Progenitor cell of endocrine pancreas (in vitro differentiated cells): ENCODE data around the gene INSIG1. TPM values are rescaled to one million over a fixed set of nuclear protein-coding genes. Genes with fewer than 3 reads are reported as not detected.

Source experiments
- DNase-seq: peaks from one replicate; pipeline ENCODE4 v3.0.0; 2021; ENCODE audit warnings: low spot score; ENCODE audit not compliant: unreplicated experiment
- H3K27ac Mint-ChIP-seq: 2 replicates; pipeline ENCODE4 v1.8.0; 2021; ENCODE audit warnings: mild to moderate bottlenecking, moderate library complexity, mixed read lengths
- H3K27me3 Mint-ChIP-seq: 2 replicates; pipeline ENCODE4 v1.8.0; 2021; ENCODE audit warnings: mixed read lengths
- H3K36me3 Mint-ChIP-seq: 2 replicates; pipeline ENCODE4 v1.8.0; 2022; ENCODE audit warnings: mixed read lengths; ENCODE audit not compliant: insufficient read depth
- H3K4me1 Mint-ChIP-seq: 2 replicates; pipeline ENCODE4 v1.8.0; 2021; ENCODE audit warnings: low read depth, mixed read lengths
- H3K4me3 Mint-ChIP-seq: 2 replicates; pipeline ENCODE4 v1.8.0; 2021; ENCODE audit warnings: low read depth, mild to moderate bottlenecking, moderate library complexity, mixed read lengths
- H3K9me3 Mint-ChIP-seq: 2 replicates; pipeline ENCODE4 v1.8.0; 2021; ENCODE audit warnings: low read depth, mixed read lengths
- total RNA-seq: library from RNA; stranded (reverse); gene quantifications from 2 replicates; pipeline ENCODE4 v1.2.1, GENCODE V29; 2021
- TF ChIP-seq, protein P1 (sequence below): fragments of 200-600 bp; sonication (generic); IDR thresholded peaks from one replicate; pipeline ENCODE4 v1.5.0; 2021; ENCODE audit warnings: antibody characterized with exemption, mild to moderate bottlenecking; ENCODE audit not compliant: unreplicated experiment

Gene INSIG1
- total RNA-seq, 1 donor from 2014 or later, result 31.8 TPM

DNA sequence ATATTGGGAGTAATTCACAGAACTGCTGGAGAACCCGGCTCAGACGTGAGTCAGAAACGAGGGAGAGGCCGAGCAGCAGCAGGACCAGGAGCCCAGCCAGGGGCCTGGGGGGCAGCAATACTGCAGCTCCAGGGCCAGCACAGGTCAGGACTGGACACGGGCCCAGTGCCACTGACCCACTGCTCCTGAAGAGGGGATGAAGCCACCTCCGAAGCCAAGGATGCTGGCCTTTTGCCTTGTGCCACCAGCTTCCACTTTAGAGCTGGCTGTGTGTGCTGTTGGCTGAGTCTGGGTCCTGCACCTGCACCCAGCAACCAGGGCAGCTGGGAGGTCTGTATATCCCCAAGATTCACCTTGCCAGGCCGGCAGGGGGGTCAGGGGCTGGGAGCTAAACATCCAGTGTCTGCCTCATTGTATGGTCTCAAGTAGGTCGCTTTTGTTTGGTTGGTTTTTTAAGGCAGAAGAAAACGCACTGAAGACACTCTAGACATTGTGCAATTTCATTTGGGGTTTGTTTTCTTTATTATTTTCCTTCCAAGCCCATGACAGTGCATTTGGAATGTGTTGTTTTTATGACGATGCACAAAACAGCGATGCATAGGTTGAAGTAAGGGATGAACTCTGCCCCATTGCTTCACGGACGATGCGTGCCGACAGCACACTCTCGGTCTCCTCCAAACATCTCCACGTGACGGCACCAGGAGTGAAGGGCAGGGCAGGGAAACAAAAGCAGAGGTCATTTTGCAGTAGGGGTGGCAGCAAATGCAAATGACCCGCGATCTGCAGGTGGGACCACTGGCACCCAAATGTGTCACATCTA, 27.7 kb upstream of the INSIG1 start:
- DNase-seq, result no peak
- Mint-ChIP-seq H3K36me3 (no peaks in the 10 kb centered on the region), H3K27ac (no peak overlapping the region), H3K27me3 (peaks cover 15% of the 10 kb centered on the region), H3K4me3 (no peak overlapping the region), H3K9me3 (peaks cover 3% of the 10 kb centered on the region), H3K4me1 (no peaks in the 10 kb centered on the region)
- TF ChIP-seq, protein P1, sequence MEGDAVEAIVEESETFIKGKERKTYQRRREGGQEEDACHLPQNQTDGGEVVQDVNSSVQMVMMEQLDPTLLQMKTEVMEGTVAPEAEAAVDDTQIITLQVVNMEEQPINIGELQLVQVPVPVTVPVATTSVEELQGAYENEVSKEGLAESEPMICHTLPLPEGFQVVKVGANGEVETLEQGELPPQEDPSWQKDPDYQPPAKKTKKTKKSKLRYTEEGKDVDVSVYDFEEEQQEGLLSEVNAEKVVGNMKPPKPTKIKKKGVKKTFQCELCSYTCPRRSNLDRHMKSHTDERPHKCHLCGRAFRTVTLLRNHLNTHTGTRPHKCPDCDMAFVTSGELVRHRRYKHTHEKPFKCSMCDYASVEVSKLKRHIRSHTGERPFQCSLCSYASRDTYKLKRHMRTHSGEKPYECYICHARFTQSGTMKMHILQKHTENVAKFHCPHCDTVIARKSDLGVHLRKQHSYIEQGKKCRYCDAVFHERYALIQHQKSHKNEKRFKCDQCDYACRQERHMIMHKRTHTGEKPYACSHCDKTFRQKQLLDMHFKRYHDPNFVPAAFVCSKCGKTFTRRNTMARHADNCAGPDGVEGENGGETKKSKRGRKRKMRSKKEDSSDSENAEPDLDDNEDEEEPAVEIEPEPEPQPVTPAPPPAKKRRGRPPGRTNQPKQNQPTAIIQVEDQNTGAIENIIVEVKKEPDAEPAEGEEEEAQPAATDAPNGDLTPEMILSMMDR, result no peak

DNA sequence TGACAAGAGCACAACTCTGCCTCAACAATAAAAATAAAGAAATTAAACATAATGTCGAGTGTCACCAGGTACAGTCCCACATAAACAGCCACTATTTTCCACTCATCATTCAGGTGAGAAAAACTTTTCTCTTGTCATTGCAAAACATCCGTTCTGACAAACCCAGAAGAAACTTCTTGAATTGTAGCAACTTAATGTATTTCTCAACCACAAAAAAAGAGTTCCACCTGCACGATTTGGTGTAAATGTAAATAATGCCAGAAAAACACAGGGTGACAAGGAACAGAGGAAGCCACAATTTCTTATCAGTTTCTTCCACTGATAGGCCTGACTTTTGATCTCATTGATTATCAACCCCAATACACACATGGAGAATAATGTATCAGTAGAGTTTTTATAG, 26.8 kb upstream of the INSIG1 start:
- TF ChIP-seq, protein P1, result no peak
- Mint-ChIP-seq H3K4me1 (no peaks in the 10 kb centered on the region), H3K9me3 (peaks cover 3% of the 10 kb centered on the region), H3K27me3 (peaks cover 13% of the 10 kb centered on the region), H3K4me3 (no peak overlapping the region), H3K27ac (no peak overlapping the region), H3K36me3 (no peaks in the 10 kb centered on the region)
- no peak for DNase-seq

DNA sequence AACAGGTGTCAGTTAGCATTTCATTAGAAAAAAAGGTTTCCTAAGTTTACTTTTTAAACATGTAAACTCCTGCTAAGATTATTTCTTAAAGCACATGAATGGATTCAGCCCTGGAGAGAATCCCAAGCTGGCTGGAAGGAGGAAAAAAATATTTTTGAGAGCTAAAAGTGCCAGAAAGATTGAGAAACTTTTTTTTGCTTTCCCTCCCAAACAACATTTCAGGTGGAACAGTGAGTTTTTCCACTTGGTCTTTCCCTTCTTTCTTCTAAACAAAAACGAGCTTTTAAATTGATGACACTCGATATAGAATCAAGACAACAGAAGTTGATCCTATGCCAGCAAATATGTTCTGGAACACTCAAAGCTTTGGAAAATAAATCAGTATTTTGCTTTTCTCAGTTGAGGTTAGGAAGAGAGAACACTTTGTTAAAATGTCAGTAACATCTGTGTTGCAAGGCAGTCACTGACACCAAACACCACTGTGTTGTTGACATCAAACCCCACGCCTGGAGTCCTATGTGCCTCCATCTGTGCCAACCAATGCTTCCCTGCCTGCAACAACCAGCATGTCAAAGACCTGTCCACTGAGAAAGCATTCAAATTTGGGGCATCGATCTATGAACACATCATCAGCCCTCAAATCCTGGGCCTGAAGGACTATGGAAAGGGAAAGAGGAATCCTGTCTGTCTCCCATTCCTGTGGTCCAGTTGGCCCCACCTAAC, 22.9 kb upstream of the INSIG1 start:
- H3K27me3 Mint-ChIP-seq, result peaks cover 8% of the 10 kb centered on the region
- H3K36me3 Mint-ChIP-seq, result no peaks in the 10 kb centered on the region
- TF ChIP-seq, protein P1, result no peak
- no peak overlapping the region for H3K4me3 Mint-ChIP-seq
- H3K27ac Mint-ChIP-seq, result no peak overlapping the region
- no peak for DNase-seq
- H3K9me3 Mint-ChIP-seq, result no peaks in the 10 kb centered on the region
- H3K4me1 Mint-ChIP-seq, result peaks cover 14% of the 10 kb centered on the region

DNA sequence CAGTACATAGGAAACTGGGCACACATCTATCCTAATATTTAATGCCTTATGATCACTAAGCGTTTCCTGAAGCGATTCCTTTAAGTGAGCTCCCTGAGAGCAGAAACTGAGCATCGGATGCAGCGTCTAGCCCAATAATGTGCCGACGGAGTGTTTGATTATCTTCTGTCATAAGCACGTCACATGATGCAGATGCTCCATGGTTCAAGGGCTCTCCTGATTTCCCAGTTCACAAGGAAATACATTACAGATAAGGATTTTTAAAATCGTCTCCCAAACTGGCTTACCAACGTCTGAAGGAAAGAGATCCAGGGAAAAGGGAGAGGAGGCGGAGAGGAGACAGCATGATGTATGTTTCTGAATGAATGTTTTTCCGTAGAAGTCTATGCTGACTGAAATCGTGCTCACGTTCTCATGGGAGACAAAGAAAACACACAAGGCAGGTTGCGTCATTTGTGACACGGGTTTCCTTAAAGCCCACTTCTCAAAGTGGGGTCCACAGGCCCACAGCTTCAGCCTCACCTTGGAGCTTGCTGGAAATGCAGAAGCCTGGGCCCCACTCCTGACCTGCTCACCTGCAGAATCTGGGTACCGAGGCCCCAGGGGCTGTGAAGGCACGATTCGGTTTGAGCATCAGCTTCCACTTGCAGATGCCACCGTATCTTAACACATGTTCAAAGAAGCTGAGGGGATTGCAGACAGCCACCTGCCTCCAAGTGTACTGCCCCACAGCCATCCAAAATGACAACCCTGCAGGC, 21.5 kb upstream of the INSIG1 start:
- H3K36me3 Mint-ChIP-seq, result no peaks in the 10 kb centered on the region
- TF ChIP-seq, protein P1, result no peak

DNA sequence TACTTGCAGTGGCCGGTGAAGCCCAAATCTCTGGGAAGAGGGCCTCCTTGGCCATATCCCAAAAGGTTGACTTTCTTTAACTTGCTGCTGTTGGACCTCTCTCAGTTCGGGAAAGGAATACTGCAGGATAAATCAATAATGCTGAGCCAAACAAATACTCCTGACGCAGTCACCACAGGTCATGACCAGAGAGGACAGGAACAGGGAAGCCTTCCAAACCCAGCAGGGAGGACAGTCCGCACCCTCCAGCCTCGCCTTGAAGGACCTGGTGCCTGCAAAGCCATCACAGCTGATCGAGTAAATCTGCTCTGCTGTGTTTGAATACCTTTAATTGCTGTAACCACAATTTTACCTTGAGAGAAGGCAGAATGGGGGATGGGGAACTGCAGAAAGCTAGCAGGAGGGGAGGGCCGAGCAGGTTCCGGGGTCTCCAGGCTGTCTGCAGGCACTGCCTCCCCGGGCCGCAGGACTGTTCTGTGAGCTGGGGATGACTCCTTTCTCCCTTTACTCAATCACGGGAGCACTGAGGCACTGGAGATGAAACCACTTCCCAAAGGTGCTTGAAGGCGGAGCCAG, 20.8 kb upstream of the INSIG1 start:
- Mint-ChIP-seq H3K36me3 (no peaks in the 10 kb centered on the region), H3K4me1 (peaks cover 16% of the 10 kb centered on the region), H3K27ac (peak overlapping the region; percentile 13), H3K27me3 (peaks cover 8% of the 10 kb centered on the region), H3K9me3 (no peaks in the 10 kb centered on the region), H3K4me3 (no peak overlapping the region)
- TF ChIP-seq, protein P1, result no peak
- DNase-seq, result no peak

More for the DNA sequence above, 21.5 kb upstream of the INSIG1 start:
- Mint-ChIP-seq H3K9me3 (no peaks in the 10 kb centered on the region), H3K27ac (no peak overlapping the region), H3K4me3 (no peak overlapping the region), H3K4me1 (peaks cover 16% of the 10 kb centered on the region), H3K27me3 (peaks cover 8% of the 10 kb centered on the region)
- DNase-seq, result no peak
